ENCODE results near the gene MACROD2. TPM values are rescaled to one million over a fixed set of nuclear protein-coding genes. Genes with fewer than 3 reads are reported as not detected.

Gene MACROD2
- total RNA-seq, 1 experiment from 2014 or later: 1.6 TPM

DNA sequence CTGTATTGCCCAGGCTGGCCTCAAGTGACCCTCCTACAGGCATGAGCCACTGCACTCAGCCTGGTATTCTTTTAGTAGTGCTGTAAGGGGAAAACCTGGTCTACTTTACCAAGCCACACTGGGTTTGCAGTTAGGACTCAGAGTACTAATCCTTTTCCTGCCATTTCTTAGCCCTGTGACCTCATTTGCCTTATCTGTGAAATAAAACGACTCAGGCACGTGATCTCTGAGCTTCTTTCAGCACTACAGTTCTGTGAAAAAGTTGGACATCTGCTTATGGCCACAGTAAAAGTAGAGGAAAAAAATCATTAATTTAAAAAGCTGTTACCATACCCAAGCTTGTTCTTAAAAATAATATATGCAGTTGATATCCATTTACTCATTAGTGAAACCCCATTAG lies 1570.5 kb downstream of the MACROD2 start:
- WGBS (ENCODE audit: extremely low coverage, insufficient read length, low lambda C conversion rate): no CpG with 5 or more reads among the region's 2 CpGs
- H4K8ac ChIP-seq (replicated peaks; ENCODE audit: insufficient read length, low read depth, low read length): no peak overlapping the region
- no peak overlapping the region for H4K5ac ChIP-seq (ENCODE audit: insufficient read length, low read depth, low read length)
- H3K4me3 Mint-ChIP-seq: no peak overlapping the region
- no peaks in the 10 kb centered on the region for H3K36me3 Mint-ChIP-seq (ENCODE audit: insufficient read depth in 1 of 3, low read depth in 3 of 3)
- H3K79me2 ChIP-seq (ENCODE audit: insufficient read depth, low read length): no peaks in the 10 kb centered on the region
- H3K14ac ChIP-seq (ENCODE audit: insufficient read depth, low read length): no peak overlapping the region
- TF ChIP-seq, protein P1, sequence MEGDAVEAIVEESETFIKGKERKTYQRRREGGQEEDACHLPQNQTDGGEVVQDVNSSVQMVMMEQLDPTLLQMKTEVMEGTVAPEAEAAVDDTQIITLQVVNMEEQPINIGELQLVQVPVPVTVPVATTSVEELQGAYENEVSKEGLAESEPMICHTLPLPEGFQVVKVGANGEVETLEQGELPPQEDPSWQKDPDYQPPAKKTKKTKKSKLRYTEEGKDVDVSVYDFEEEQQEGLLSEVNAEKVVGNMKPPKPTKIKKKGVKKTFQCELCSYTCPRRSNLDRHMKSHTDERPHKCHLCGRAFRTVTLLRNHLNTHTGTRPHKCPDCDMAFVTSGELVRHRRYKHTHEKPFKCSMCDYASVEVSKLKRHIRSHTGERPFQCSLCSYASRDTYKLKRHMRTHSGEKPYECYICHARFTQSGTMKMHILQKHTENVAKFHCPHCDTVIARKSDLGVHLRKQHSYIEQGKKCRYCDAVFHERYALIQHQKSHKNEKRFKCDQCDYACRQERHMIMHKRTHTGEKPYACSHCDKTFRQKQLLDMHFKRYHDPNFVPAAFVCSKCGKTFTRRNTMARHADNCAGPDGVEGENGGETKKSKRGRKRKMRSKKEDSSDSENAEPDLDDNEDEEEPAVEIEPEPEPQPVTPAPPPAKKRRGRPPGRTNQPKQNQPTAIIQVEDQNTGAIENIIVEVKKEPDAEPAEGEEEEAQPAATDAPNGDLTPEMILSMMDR (conservative IDR thresholded peaks at IDR 0.05): no peak
- no peaks in the 10 kb centered on the region for H3K79me1 ChIP-seq (ENCODE audit: insufficient read depth, low read depth, low read length, poor library complexity, severe bottlenecking)
- no peak overlapping the region for H3K56ac ChIP-seq (ENCODE audit: insufficient read length, low read depth, low read length)
- H2AK5ac ChIP-seq (ENCODE audit: insufficient read length, low read length): no peak overlapping the region
- H2BK15ac ChIP-seq (ENCODE audit: low read depth, low read length): no peak overlapping the region
- no peaks in the 10 kb centered on the region for H3K9me3 Mint-ChIP-seq
- no peak overlapping the region for H3K23ac ChIP-seq (ENCODE audit: insufficient read length, low read depth, low read length)
- peaks cover 7% of the 10 kb centered on the region for H3K27me3 Mint-ChIP-seq (ENCODE audit: low read depth)
- H2AFZ ChIP-seq (ENCODE audit: low read length): no peak overlapping the region
- no peaks in the 10 kb centered on the region for H3K27me3 ChIP-seq (ENCODE audit: insufficient read depth, low read length)
- no peak overlapping the region for H3K27ac ChIP-seq (ENCODE audit: insufficient read length, low read depth, low read length)
- no peak overlapping the region for H3K4ac ChIP-seq (ENCODE audit: low read depth, low read length)
- no peak overlapping the region for H2BK5ac ChIP-seq (ENCODE audit: insufficient read length, low read length)
- H3K4me2 ChIP-seq (ENCODE audit: insufficient read depth, insufficient read length, low read length): no peak overlapping the region
- no peak overlapping the region for H3K18ac ChIP-seq (ENCODE audit: insufficient read length, low read depth, low read length)
- H3T11ph ChIP-seq (ENCODE audit: low read length): no peak overlapping the region
- no peaks in the 10 kb centered on the region for H3K23me2 ChIP-seq (ENCODE audit: insufficient read length, low read depth, low read length, poor library complexity, severe bottlenecking)
- H4K20me1 ChIP-seq (ENCODE audit: control insufficient read depth, insufficient read depth, insufficient read length): no peaks in the 10 kb centered on the region
- peaks cover 42 to 45% of the 10 kb centered on the region in 2 experiments for H3K4me1 Mint-ChIP-seq
- no peak overlapping the region for H3K27ac Mint-ChIP-seq
- no peak for DNase-seq
- no peak overlapping the region for H2BK120ac ChIP-seq (ENCODE audit: low read depth, low read length, poor library complexity, severe bottlenecking)
- H3K9ac ChIP-seq (ENCODE audit: extremely low read depth, insufficient read length, low read length): no peak overlapping the region
- peaks cover 6% of the 10 kb centered on the region; the same call in 1 of the 2 replicates for H3K4me1 ChIP-seq (ENCODE audit: insufficient read depth, low read length)
- no peak overlapping the region for H4K91ac ChIP-seq (ENCODE audit: insufficient read length, low read depth, low read length)
- no peak overlapping the region for H2BK12ac ChIP-seq (ENCODE audit: insufficient read length, low read depth, low read length)
- H3K9me3 ChIP-seq (ENCODE audit: control insufficient read depth, low read depth, low read length): no peaks in the 10 kb centered on the region
- H2BK20ac ChIP-seq (ENCODE audit: low read depth, low read length, poor library complexity, severe bottlenecking): no peak overlapping the region

Data from H9 (cell line).